Stimulated activated naive CD4-positive, alpha-beta T cell treated with Interleukin-2 at 50 U/mL for 16 hours (primary cell): ENCODE results near the gene EIF1AD.
A peak's percentile ranks its signal among the peaks of the same experiment; 100 is the strongest.
"Not testable (repeated sequence)": the region's sequence is repeated elsewhere in the genome, so short reads cannot be mapped to it uniquely, and the experiment has no call there.

Experiments used
- DNase-seq: peaks from one replicate; lab custom pipeline; 2025; lab: John Stamatoyannopoulos, UW

EIF1AD gene

GRCh38 chr11:66022401-66023185, 20.6 kb upstream of the EIF1AD start:
- peak; percentile 68 for DNase-seq

GRCh38 chr11:66020618-66021357, 18.8 kb upstream of the EIF1AD start:
- no peak for DNase-seq

GRCh38 chr11:66020212-66020611, 18.3 kb upstream of the EIF1AD start:
- no peak for DNase-seq

GRCh38 chr11:66017321-66017720, 15.4 kb upstream of the EIF1AD start:
- peak; percentile 6 for DNase-seq

GRCh38 chr11:66016793-66017177, 14.8 kb upstream of the EIF1AD start:
- DNase-seq: no peak

GRCh38 chr11:66015936-66016792, 14.2 kb upstream of the EIF1AD start:
- no peak for DNase-seq

GRCh38 chr11:66015454-66015881, 13.5 kb upstream of the EIF1AD start:
- no peak for DNase-seq

- no peak for DNase-seq
Observed at GRCh38 chr11:66014804-66015453, 13.0 kb upstream of the EIF1AD start.

- no peak for DNase-seq
Observed at GRCh38 chr11:66013762-66014100, 11.8 kb upstream of the EIF1AD start.

GRCh38 chr11:66012946-66013761, 11.2 kb upstream of the EIF1AD start:
- DNase-seq: no peak

- DNase-seq: no peak
Observed at GRCh38 chr11:66012371-66012945, 10.5 kb upstream of the EIF1AD start.

GRCh38 chr11:66011785-66012303, 9.9 kb upstream of the EIF1AD start, which contains the start of gene CST6:
Gene CST6 (plus strand): TSS chr11:66012008. CDS start chr11:66012045, 37 bp downstream.
- no peak for DNase-seq

GRCh38 chr11:66011239-66011784, 9.4 kb upstream of the EIF1AD start:
- DNase-seq: no peak

GRCh38 chr11:66010036-66010435, 8.1 kb upstream of the EIF1AD start:
- DNase-seq: not testable (repeated sequence)

- DNase-seq: no peak
Observed at GRCh38 chr11:66008468-66009101, 6.6 kb upstream of the EIF1AD start.

GRCh38 chr11:66008095-66008467, 6.1 kb upstream of the EIF1AD start:
- no peak for DNase-seq

- no peak for DNase-seq
Observed at GRCh38 chr11:66007201-66007634, 5.3 kb upstream of the EIF1AD start.

- DNase-seq: no peak
Observed at GRCh38 chr11:66006891-66007176, 4.9 kb upstream of the EIF1AD start.

- DNase-seq: no peak
Observed at GRCh38 chr11:66006134-66006890, 4.4 kb upstream of the EIF1AD start.
